ENCODE measurements around the gene COX6B1. TPM values are rescaled to one million over a fixed set of nuclear protein-coding genes. Genes with fewer than 3 reads are reported as not detected.

COX6B1 gene
- total RNA-seq, 1 donor from 2014 or later: 211 TPM

DNA sequence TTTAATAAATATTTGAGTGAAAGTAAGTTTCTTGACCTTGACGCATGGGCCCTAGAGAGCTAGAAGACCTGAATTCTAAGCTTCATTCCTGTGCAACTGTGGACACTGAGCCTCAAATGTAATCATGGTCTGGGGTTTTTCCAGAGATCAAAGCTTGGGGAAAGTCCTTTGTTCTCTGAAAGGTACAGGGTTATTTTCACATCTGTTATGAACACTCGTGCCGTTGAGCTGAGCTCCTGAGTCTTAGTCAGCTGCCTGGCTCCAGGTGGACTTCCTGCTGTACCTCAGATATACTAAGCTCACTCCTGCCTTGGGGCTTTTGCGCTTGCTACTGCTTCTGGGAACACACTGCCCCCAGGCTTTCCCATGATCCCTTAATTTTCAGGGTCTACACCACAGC, 48.7 kb downstream of the COX6B1 start:
- intact Hi-C loops (cut with DNase I): no loop called here
- ATAC-seq (no peak), DNase-seq (ENCODE audit: low spot score) (no peak)

DNA sequence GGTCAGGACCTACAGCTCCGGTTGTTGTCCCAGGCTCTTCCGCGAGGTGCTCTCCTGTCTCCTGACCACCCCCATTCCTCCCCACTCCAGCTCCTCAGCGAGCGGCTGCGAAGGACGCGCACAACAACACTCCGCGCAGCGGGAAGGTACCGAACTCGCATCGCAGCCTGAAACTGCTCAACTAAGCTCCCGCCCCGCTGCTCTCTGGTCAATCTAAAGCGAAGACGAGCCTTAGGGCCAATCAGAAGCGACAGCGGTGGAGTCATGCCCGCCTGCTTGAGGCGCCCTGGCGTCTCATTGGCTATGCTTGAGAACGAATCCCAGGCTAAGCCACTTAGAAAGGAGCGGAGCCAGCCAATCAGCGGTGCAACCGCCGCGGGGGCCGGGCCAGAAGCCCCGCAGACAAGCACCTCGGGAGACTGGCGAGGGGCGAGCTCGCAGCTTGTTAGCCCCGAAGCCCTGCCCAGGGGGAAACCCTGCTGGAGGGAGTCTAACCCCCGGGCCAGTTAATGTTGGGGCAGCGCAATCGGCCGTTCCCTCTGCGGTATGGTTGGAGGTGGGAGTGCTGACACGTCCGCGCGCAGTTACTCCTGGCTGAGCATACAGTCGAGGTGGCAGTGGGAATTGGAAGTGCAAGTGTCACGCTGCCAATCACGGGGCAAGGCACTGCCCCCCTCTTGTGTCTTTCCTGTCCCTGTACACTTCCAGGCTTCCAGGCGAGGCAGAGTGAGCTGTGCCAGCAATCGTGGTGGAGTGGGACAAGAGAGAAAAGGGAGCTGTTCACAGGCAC, 54.3 kb downstream of the COX6B1 start:
- intact Hi-C loops (cut with DNase I): no loop called here
- DNase-seq (ENCODE audit: low spot score) (peak; percentile 95), ATAC-seq (peak; percentile 100)

DNA sequence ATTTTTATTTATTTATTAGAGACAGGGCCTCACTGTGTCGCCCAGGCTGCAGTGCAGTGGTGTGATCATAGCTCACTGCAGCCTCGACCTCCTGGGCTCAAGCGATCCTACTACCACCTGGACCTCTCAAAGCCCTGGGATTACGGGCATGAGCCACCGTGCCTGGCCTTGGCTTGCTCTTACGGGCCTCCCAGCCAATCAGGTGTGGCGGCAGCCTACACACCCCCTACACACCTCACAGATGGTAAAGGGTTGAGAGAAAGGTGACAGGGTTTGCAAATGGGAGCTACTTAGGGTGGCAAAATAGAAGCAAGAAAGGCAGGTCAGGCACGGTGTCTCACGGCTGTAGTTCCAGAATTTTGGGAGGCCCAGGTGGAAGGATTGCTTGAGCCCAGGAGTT, 55.2 kb downstream of the COX6B1 start:
- ATAC-seq: no peak
- DNase-seq (ENCODE audit: low spot score): no peak
- intact Hi-C loops (cut with DNase I): no loop called here

- no peak for ATAC-seq
- intact Hi-C loops (cut with DNase I): no loop called here
- no peak for DNase-seq (ENCODE audit: low spot score)
Observed at GRCh38 chr19:35704218-35704617, 56.1 kb downstream of the COX6B1 start, which contains the start of gene ZBTB32. TSS of gene ZBTB32 (plus strand) at chr19:35704558. CDS start at chr19:35714627, 10,069 bp downstream.

Other genes starting within 250 kb of the COX6B1 start
- gene FFAR2, start 200.1 kb upstream of the COX6B1 start, total RNA-seq: 4.5 TPM
- gene KRTDAP, start 157.9 kb upstream of the COX6B1 start, total RNA-seq: not detected
- gene DMKN, start 134.7 kb upstream of the COX6B1 start, total RNA-seq: 26.5 TPM
- not detected for gene SBSN, start 120.0 kb upstream of the COX6B1 start, total RNA-seq
- gene GAPDHS, start 114.9 kb upstream of the COX6B1 start, total RNA-seq: not detected
- gene TMEM147, start 102.7 kb upstream of the COX6B1 start, total RNA-seq: 53.9 TPM
- gene ATP4A, start 84.7 kb upstream of the COX6B1 start, total RNA-seq: not detected
- not detected for gene PMIS2, start 62.1 kb upstream of the COX6B1 start, total RNA-seq
- 13.5 TPM for gene HAUS5, start 35.6 kb upstream of the COX6B1 start, total RNA-seq
- 56.7 TPM for gene RBM42, start 19.3 kb upstream of the COX6B1 start, total RNA-seq
- gene ETV2, start 6.6 kb upstream of the COX6B1 start, total RNA-seq: 1.2 TPM
- gene UPK1A, start 18.2 kb downstream of the COX6B1 start, total RNA-seq: not detected
- 0.18 TPM for gene ZBTB32, start 56.2 kb downstream of the COX6B1 start, total RNA-seq
- 41.1 TPM for gene KMT2B, start 69.7 kb downstream of the COX6B1 start, total RNA-seq
- 10.8 TPM for gene IGFLR1, start 94.1 kb downstream of the COX6B1 start, total RNA-seq
- 22.9 TPM for gene U2AF1L4, start 97.1 kb downstream of the COX6B1 start, total RNA-seq
- 45.6 TPM for gene PSENEN, start 97.3 kb downstream of the COX6B1 start, total RNA-seq
- gene LIN37, start 100.3 kb downstream of the COX6B1 start, total RNA-seq: 12.3 TPM
- 79.7 TPM for gene HSPB6, start 108.7 kb downstream of the COX6B1 start, total RNA-seq
- 29.4 TPM for gene PROSER3, start 109.9 kb downstream of the COX6B1 start, total RNA-seq
- 26.8 TPM for gene ARHGAP33, start 127.2 kb downstream of the COX6B1 start, total RNA-seq
- not detected for gene PRODH2, start 164.5 kb downstream of the COX6B1 start, total RNA-seq
- gene NPHS1, start 204.2 kb downstream of the COX6B1 start, total RNA-seq: not detected
- 0.13 TPM for gene KIRREL2, start 208.6 kb downstream of the COX6B1 start, total RNA-seq
- 14.1 TPM for gene APLP1, start 220.3 kb downstream of the COX6B1 start, total RNA-seq